K562 (cell line): Measurements from ENCODE around the gene METTL2B. TPM values are rescaled to one million over a fixed set of nuclear protein-coding genes. Genes with fewer than 3 reads are reported as not detected.
A peak's percentile ranks its signal among the peaks of the same experiment; 100 is the strongest.

Source experiments
- BCOR ChIP-seq: fragments of 450-650 bp; IDR thresholded peaks from 2 replicates; pipeline ENCODE4 v1.6.1; 2016
- CBX3 ChIP-seq, 2 experiments: IDR thresholded peaks; 1 replicate in 1 of 2; 2 replicates in 1 of 2; pipeline ENCODE4 v1.6.1; 2012; ENCODE audit warnings: inconsistent platforms in 2 of 2, low read length in 2 of 2, borderline replicate concordance in 1 of 2, control low read depth in 1 of 2
- CREM ChIP-seq: IDR thresholded peaks from 2 replicates; pipeline ENCODE4 v1.6.1; 2014; ENCODE audit warnings: antibody characterized with exemption, low read depth
- GATAD2B ChIP-seq: fragments of 450-650 bp; IDR thresholded peaks from 2 replicates; pipeline ENCODE4 v1.6.1; 2017; ENCODE audit warnings: mild to moderate bottlenecking, borderline replicate concordance
- HNRNPH1 ChIP-seq: fragments of 200-400 bp; formaldehyde crosslinking; optimal IDR thresholded peaks from 2 replicates; pipeline ENCODE3; 2017; ENCODE audit warnings: low read depth, mild to moderate bottlenecking, low read length, moderate library complexity
- HNRNPLL ChIP-seq: fragments of 200-400 bp; formaldehyde crosslinking; IDR thresholded peaks from 2 replicates; pipeline ENCODE4 v1.6.1; 2017; ENCODE audit warnings: low read length, low read depth, mild to moderate bottlenecking; ENCODE audit not compliant: poor library complexity, severe bottlenecking
- KLF16 ChIP-seq: IDR thresholded peaks from 2 replicates; pipeline ENCODE4 v1.6.1; 2016; ENCODE audit warnings: antibody characterized with exemption
- LCOR ChIP-seq: sonication (generic); formaldehyde crosslinking; IDR thresholded peaks from 2 replicates; pipeline ENCODE4 v1.8.0; 2022; ENCODE audit warnings: mild to moderate bottlenecking, missing genetic modification reagents
- MAFG ChIP-seq: fragments of 450-650 bp; conservative IDR thresholded peaks from 2 replicates; pipeline ENCODE4 v1.6.1; 2016; ENCODE audit warnings: missing genetic modification characterization, missing compliant biosample characterization
- MTA2 ChIP-seq: fragments of 450-650 bp; IDR thresholded peaks from 2 replicates; pipeline ENCODE4 v1.6.1; 2016; ENCODE audit warnings: low read depth
- NFYB ChIP-seq: IDR thresholded peaks from 2 replicates; pipeline ENCODE4 v1.6.1; 2011; ENCODE audit warnings: mild to moderate bottlenecking, moderate library complexity; ENCODE audit not compliant: insufficient read length; ENCODE audit errors: extremely low read depth
- PHB2 ChIP-seq: fragments of 450-650 bp; IDR thresholded peaks from 2 replicates; pipeline ENCODE4 v1.6.1; 2017; ENCODE audit warnings: low read depth
- POLR2AphosphoS5 ChIP-seq: IDR thresholded peaks from 2 replicates; pipeline ENCODE4 v1.6.1; 2011; ENCODE audit warnings: mild to moderate bottlenecking, low read depth, low read length, moderate library complexity; ENCODE audit not compliant: control insufficient read depth, insufficient read depth
- RAD21 ChIP-seq, 2 experiments: fragments of 250-450 bp in 1 of 2; fragments of 450-650 bp in 1 of 2; sonication (Bioruptor Pico) in 1 of 2; formaldehyde crosslinking in 1 of 2; IDR thresholded peaks in 1 of 2; conservative IDR thresholded peaks in 1 of 2; 2 replicates each; pipeline versions ENCODE4 v1.4.0 to v1.8.0; 2020 to 2022; ENCODE audit warnings: mild to moderate bottlenecking in 2 of 2, moderate library complexity in 1 of 2
- RBBP5 ChIP-seq: fragments of 200-600 bp; sonication (generic); IDR thresholded peaks from 2 replicates; pipeline ENCODE4 v1.6.1; 2012; ENCODE audit warnings: borderline replicate concordance, mild to moderate bottlenecking, low read length, control low read depth, inconsistent platforms; ENCODE audit not compliant: insufficient read depth, poor library complexity, severe bottlenecking
- STAG1 ChIP-seq: sonication (generic); formaldehyde crosslinking; IDR thresholded peaks from 2 replicates; pipeline ENCODE4 v1.5.0; 2020; ENCODE audit warnings: missing genetic modification reagents, borderline replicate concordance
- TEAD1 ChIP-seq, 2 experiments: fragments of 450-650 bp in 1 of 2; sonication (generic) in 1 of 2; formaldehyde crosslinking; IDR thresholded peaks; 2 replicates each; pipeline versions ENCODE4 v1.4.0 to v1.8.0; 2020 to 2022; ENCODE audit warnings: mild to moderate bottlenecking in 2 of 2, missing genetic modification reagents in 1 of 2
- TOE1 ChIP-seq, 2 experiments: fragments of 450-650 bp in 1 of 2; sonication (generic) in 1 of 2; formaldehyde crosslinking in 1 of 2; IDR thresholded peaks; 2 replicates each; pipeline versions ENCODE4 v1.7.1 to v1.8.0; 2016 to 2022; ENCODE audit warnings: borderline replicate concordance in 2 of 2, mild to moderate bottlenecking in 2 of 2, antibody characterized with exemption in 1 of 2, inconsistent platforms in 1 of 2, low read depth in 1 of 2, missing genetic modification reagents in 1 of 2, moderate library complexity in 1 of 2
- XRCC5 ChIP-seq: fragments of 200-400 bp; formaldehyde crosslinking; IDR thresholded peaks from 2 replicates; pipeline ENCODE4 v1.6.1; 2017; ENCODE audit warnings: low read depth, mild to moderate bottlenecking, low read length
- ZBTB1 ChIP-seq: sonication (generic); formaldehyde crosslinking; IDR thresholded peaks from 2 replicates; pipeline ENCODE4 v1.8.1; 2023; ENCODE audit warnings: missing genetic modification reagents, low read depth, mild to moderate bottlenecking, borderline replicate concordance
- ZNF212 ChIP-seq: fragments of 450-650 bp; formaldehyde crosslinking; IDR thresholded peaks from 2 replicates; pipeline ENCODE4 v1.4.0; 2020; ENCODE audit warnings: mild to moderate bottlenecking
- ZNF408 ChIP-seq: fragments of 250-450 bp; sonication (Bioruptor Pico); IDR thresholded peaks from 2 replicates; pipeline ENCODE4 v1.4.0; 2020; ENCODE audit warnings: low read depth, mild to moderate bottlenecking, moderate library complexity
- polyA plus RNA-seq, 8 experiments: library from polyadenylated mRNA; depleted of rRNA in 4 of 8; stranded (reverse) in 5 of 8; unstranded in 3 of 8; fragments of >200 nt; fragmentation: Nextera tagmentation in 2 of 8; fragmentation: Illumina TruSeq in 1 of 8; extraction: Ambion mirVana in 2 of 8; extraction: Trizol in 1 of 8; gene quantifications; 2 replicates each; pipeline versions ENCODE4 v1.2.1 to v1.2.3, GENCODE V29; 2011 to 2014; ENCODE audit warnings: inconsistent platforms in 1 of 8, missing spikeins in 1 of 8
- total RNA-seq, 7 experiments: library from RNA; depleted of rRNA in 6 of 7; stranded (reverse); fragments of >200 nt in 6 of 7; fragmentation: Illumina TruSeq in 2 of 7; extraction: Trizol in 2 of 7; gene quantifications; 2 replicates each; pipeline versions ENCODE4 v1.2.1 to v1.2.3, GENCODE V29; 2011 to 2021; ENCODE audit warnings: low replicate concordance in 1 of 7
- TF ChIP-seq, protein P1 (sequence below): IDR thresholded peaks from 2 replicates; pipeline ENCODE4 v1.6.1; 2012; ENCODE audit warnings: low read depth, low read length, improper control_type of control experiment, borderline replicate concordance
- TF ChIP-seq, protein P2 (sequence below): fragments of 450-650 bp; IDR thresholded peaks from 2 replicates; pipeline ENCODE4 v1.6.1; 2018; ENCODE audit warnings: mild to moderate bottlenecking, low read depth; ENCODE audit not compliant: partially characterized antibody

Gene METTL2B
- total and polyA plus RNA-seq, 9 of the 15 experiments (the other 6 are each of a cell fraction or from before 2014, with no cell fraction given) = 35.9 to 95.7 (median 79.2) TPM

DNA sequence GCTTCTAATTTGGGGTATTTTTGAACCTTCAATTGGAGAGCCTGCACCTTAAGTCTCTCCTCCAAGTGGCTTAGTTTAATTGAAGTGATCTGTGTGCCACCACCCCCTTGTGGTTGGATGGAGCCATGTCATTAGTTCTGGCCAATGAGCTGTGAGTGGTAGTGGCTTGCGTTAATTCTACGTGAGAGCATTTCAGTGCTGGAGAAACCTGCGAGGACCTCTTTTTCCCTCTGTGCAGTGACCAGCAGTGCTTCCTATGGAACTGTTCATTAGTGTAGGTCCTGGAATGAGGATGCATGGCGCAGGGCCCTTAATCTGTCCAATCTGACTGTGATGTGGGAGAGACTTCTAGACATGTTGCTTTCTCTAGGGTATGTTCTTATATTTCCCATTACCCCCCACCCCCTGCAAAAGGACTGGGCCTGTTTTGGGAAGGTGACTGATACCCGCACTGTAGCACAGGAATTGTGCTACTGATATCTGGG, 17.1 kb upstream of the METTL2B start (continued):
- TF ChIP-seq ZNF212 (CRISPR knock-in tag) (no peak), RAD21 (CRISPR knock-in tag; conservative IDR thresholded peaks at IDR 0.05 in 1 of 2, IDR thresholded peaks at IDR 0.05 in 1 of 2) (peak; percentile 82 to 92), XRCC5 (peak; percentile 65; the same call in 1 of the 2 replicates), PHB2 (no peak), STAG1 (CRISPR knock-in tag) (peak; percentile 31; the same call in 1 of the 2 replicates), GATAD2B (0 out of 2 replicates have a peak, but pooled peaks have one; percentile 22), HNRNPLL (peak; percentile 25), TEAD1 (CRISPR knock-in tag; IDR thresholded peaks at IDR 0.05) (no peak), KLF16 (peak; percentile 64), MAFG (tag) (no peak), CBX3 (IDR thresholded peaks at IDR 0.05; ENCODE audit: borderline replicate concordance in 1 of 2, low read length in 2 of 2) (peak in 1 of 2 experiments; percentile 53; a peak in 1 of 3 replicates), POLR2AphosphoS5 (no peak), RBBP5 (peak; percentile 34), CREM (peak; percentile 34; the same call in 1 of the 2 replicates), LCOR (0 out of 2 replicates have a peak, but pooled peaks have one; percentile 28), BCOR (no peak), ZBTB1 (CRISPR knock-in tag) (no peak), TOE1 (IDR thresholded peaks at IDR 0.05; ENCODE audit: borderline replicate concordance) (no peak; the same call in 1 of the 2 replicates), TOE1 (CRISPR knock-in tag; IDR thresholded peaks at IDR 0.05; ENCODE audit: borderline replicate concordance, low read depth) (no peak), MTA2 (no peak), NFYB (peak; percentile 91), ZNF408 (no peak), HNRNPH1 (no peak)
- TF ChIP-seq, protein P1, sequence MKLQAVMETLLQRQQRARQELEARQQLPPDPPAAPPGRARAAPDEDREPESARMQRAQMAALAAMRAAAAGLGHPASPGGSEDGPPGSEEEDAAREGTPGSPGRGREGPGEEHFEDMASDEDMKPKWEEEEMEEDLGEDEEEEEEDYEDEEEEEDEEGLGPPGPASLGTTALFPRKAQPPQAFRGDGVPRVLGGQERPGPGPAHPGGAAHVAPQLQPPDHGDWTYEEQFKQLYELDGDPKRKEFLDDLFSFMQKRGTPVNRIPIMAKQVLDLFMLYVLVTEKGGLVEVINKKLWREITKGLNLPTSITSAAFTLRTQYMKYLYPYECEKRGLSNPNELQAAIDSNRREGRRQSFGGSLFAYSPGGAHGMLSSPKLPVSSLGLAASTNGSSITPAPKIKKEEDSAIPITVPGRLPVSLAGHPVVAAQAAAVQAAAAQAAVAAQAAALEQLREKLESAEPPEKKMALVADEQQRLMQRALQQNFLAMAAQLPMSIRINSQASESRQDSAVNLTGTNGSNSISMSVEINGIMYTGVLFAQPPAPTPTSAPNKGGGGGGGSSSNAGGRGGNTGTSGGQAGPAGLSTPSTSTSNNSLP = peak; percentile 97
- TF ChIP-seq, protein P2, sequence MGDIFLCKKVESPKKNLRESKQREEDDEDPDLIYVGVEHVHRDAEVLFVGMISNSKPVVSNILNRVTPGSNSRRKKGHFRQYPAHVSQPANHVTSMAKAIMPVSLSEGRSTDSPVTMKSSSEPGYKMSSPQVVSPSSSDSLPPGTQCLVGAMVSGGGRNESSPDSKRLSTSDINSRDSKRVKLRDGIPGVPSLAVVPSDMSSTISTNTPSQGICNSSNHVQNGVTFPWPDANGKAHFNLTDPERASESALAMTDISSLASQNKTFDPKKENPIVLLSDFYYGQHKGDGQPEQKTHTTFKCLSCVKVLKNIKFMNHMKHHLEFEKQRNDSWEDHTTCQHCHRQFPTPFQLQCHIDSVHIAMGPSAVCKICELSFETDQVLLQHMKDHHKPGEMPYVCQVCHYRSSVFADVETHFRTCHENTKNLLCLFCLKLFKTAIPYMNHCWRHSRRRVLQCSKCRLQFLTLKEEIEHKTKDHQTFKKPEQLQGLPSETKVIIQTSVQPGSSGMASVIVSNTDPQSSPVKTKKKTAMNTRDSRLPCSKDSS = no peak
